HepG2 (cell line): ENCODE results near the gene TTBK1. TPM values are rescaled to one million over a fixed set of nuclear protein-coding genes. Genes with fewer than 3 reads are reported as not detected.

Source experiments
- AHR ChIP-seq: IDR thresholded peaks from 2 replicates; pipeline ENCODE4 v1.6.1; 2018; ENCODE audit warnings: missing genetic modification reagents, missing compliant biosample characterization
- CEBPB ChIP-seq: IDR thresholded peaks from 2 replicates; pipeline ENCODE4 v1.6.1; 2011; ENCODE audit warnings: low read depth, low read length, improper control_type of control experiment, borderline replicate concordance
- CREBL2 ChIP-seq: sonication (generic); formaldehyde crosslinking; IDR thresholded peaks from 2 replicates; pipeline ENCODE4 v1.8.1; 2023; ENCODE audit warnings: missing genetic modification reagents, mild to moderate bottlenecking, borderline replicate concordance
- EZH2 ChIP-seq: conservative IDR thresholded peaks from 2 replicates; pipeline ENCODE4 v1.6.1; 2012; ENCODE audit warnings: mild to moderate bottlenecking, low read depth, low read length, moderate library complexity
- GTF3A ChIP-seq: sonication (generic); formaldehyde crosslinking; conservative IDR thresholded peaks from 2 replicates; pipeline ENCODE4 v1.4.0; 2020; ENCODE audit warnings: mild to moderate bottlenecking, missing genetic modification reagents
- HMGA1 ChIP-seq: sonication (generic); formaldehyde crosslinking; conservative IDR thresholded peaks from 2 replicates; pipeline ENCODE4 v1.4.0; 2020; ENCODE audit warnings: missing genetic modification reagents
- JUN ChIP-seq: sonication (generic); formaldehyde crosslinking; IDR thresholded peaks from 2 replicates; pipeline ENCODE4 v1.4.0; 2020; ENCODE audit warnings: mild to moderate bottlenecking, missing genetic modification reagents
- KDM6A ChIP-seq: IDR thresholded peaks from 2 replicates; pipeline ENCODE4 v1.6.1; 2016; ENCODE audit warnings: low read depth
- MYNN ChIP-seq: sonication (generic); formaldehyde crosslinking; IDR thresholded peaks from 2 replicates; pipeline ENCODE4 v1.4.0; 2020; ENCODE audit warnings: mild to moderate bottlenecking, low read depth, missing genetic modification reagents
- NCOA2 ChIP-seq: sonication (generic); formaldehyde crosslinking; IDR thresholded peaks from 2 replicates; pipeline ENCODE4 v1.8.0; 2022; ENCODE audit warnings: inconsistent platforms
- REL ChIP-seq: sonication (generic); formaldehyde crosslinking; conservative IDR thresholded peaks from 2 replicates; pipeline ENCODE4 v1.8.0; 2022; ENCODE audit warnings: mild to moderate bottlenecking, missing genetic modification reagents, moderate library complexity
- SOX13 ChIP-seq, 3 experiments: fragments of 450-650 bp in 1 of 3; sonication (generic) in 1 of 3; formaldehyde crosslinking in 1 of 3; IDR thresholded peaks in 2 of 3; conservative IDR thresholded peaks in 1 of 3; 2 replicates each; pipeline versions ENCODE4 v1.5.0 to v1.6.1; 2016 to 2020; ENCODE audit warnings: antibody characterized with exemption in 1 of 3, mild to moderate bottlenecking in 1 of 3, missing compliant biosample characterization in 1 of 3, missing genetic modification reagents in 1 of 3, moderate library complexity in 1 of 3
- ZNF160 ChIP-seq: sonication (generic); formaldehyde crosslinking; IDR thresholded peaks from 2 replicates; pipeline ENCODE4 v1.8.0; 2022; ENCODE audit warnings: mild to moderate bottlenecking, inconsistent platforms, missing genetic modification reagents
- ZNF292 ChIP-seq: sonication (generic); formaldehyde crosslinking; IDR thresholded peaks from 2 replicates; pipeline ENCODE4 v1.8.1; 2022; ENCODE audit warnings: mild to moderate bottlenecking, low read depth, missing genetic modification reagents, borderline replicate concordance
- ZNF773 ChIP-seq: sonication (generic); formaldehyde crosslinking; IDR thresholded peaks from 2 replicates; pipeline ENCODE4 v1.4.0; 2020; ENCODE audit warnings: missing genetic modification reagents, borderline replicate concordance
- polyA plus RNA-seq, 8 experiments: library from polyadenylated mRNA; depleted of rRNA in 3 of 8; stranded (reverse) in 7 of 8; unstranded in 1 of 8; fragments of >200 nt; fragmentation: Illumina TruSeq in 4 of 8; extraction: Trizol in 4 of 8; gene quantifications; 2 replicates each; pipeline versions ENCODE4 v1.2.1 to v1.2.3, GENCODE V29; 2011 to 2016; ENCODE audit warnings: low read depth in 4 of 8, missing spikeins in 1 of 8, mixed read lengths in 1 of 8; ENCODE audit not compliant: insufficient read depth in 1 of 8
- total RNA-seq, 5 experiments: library from RNA; depleted of rRNA; stranded (reverse); fragments of >200 nt; fragmentation: Illumina TruSeq; extraction: Trizol; gene quantifications; 2 replicates each; pipeline ENCODE4 v1.2.3, GENCODE V29; 2016; ENCODE audit warnings: low read depth in 1 of 5
- TF ChIP-seq, protein P1 (sequence below): fragments of 450-650 bp; IDR thresholded peaks from 2 replicates; pipeline ENCODE4 v1.6.1; 2017; ENCODE audit warnings: mild to moderate bottlenecking
- TF ChIP-seq, protein P2 (sequence below): sonication (generic); formaldehyde crosslinking; IDR thresholded peaks from 2 replicates; pipeline ENCODE4 v1.9.0; 2022; ENCODE audit warnings: low read depth, missing genetic modification reagents
- TF ChIP-seq, protein P3 (sequence below): sonication (generic); formaldehyde crosslinking; IDR thresholded peaks from 2 replicates; pipeline ENCODE4 v1.4.0; 2020; ENCODE audit warnings: missing genetic modification reagents

Gene TTBK1
- total and polyA plus RNA-seq, 2 of the 13 experiments (the other 11 are each of a cell fraction or from before 2014, with no cell fraction given): 0.24 to 0.33 TPM

DNA sequence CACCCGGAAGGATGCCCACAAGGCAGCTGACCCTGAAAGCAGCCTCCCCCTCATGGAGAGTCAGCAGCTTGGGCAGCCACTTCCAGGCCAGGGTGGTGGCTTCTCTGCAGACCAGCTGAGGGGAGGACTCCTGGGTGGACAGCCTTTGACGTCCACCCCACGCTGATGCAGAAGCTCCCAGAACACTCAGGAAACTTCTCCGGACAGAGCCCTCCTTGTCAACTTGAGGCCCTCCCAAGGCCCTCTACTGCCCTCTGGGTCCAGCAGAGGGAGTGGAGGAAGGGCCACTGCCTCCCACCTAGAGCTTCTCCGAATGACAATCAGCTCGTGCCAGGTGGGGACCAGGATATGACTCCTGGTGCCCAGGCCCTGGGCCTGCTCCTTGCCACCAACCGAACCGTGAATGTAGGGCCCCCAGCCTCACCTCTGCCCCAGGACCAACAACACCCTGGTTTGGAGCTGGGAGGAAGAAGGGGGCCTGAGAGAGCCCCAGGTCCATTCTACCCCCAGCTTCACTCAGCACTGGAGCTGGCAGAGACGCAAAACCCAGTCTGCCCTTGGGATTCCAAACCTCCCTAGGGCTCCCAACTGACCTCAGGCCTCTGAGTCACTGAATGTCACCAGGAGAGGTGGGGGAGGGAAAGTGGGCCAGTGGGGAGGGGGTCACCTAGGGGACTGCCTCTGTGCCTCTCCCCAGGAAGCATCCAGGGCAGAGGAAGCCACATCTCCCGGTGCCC lies 43.9 kb downstream of the TTBK1 start (continued):
- TF ChIP-seq REL (no peak), CEBPB (no peak), MYNN (CRISPR knock-in tag) (no peak), EZH2 (no peak), ZNF773 (CRISPR knock-in tag) (no peak), KDM6A (CRISPR knock-in tag) (peak; percentile 48; the same call in 1 of the 2 replicates), HMGA1 (no peak), AHR (CRISPR knock-in tag) (no peak), CREBL2 (CRISPR knock-in tag) (peak; percentile 79; the same call in 1 of the 2 replicates), ZNF160 (CRISPR knock-in tag) (no peak), GTF3A (CRISPR knock-in tag) (no peak), NCOA2 (peak; percentile 21; the same call in 1 of the 2 replicates), ZNF292 (CRISPR knock-in tag) (no peak), JUN (peak; percentile 63; the same call in 1 of the 2 replicates), SOX13 (IDR thresholded peaks at IDR 0.05) (no peak), SOX13 (CRISPR knock-in tag; conservative IDR thresholded peaks at IDR 0.05 in 1 of 2, IDR thresholded peaks at IDR 0.05 in 1 of 2) (peak in 1 of 2 experiments; percentile 7; a peak in 1 of 4 replicates)
- TF ChIP-seq, protein P1, sequence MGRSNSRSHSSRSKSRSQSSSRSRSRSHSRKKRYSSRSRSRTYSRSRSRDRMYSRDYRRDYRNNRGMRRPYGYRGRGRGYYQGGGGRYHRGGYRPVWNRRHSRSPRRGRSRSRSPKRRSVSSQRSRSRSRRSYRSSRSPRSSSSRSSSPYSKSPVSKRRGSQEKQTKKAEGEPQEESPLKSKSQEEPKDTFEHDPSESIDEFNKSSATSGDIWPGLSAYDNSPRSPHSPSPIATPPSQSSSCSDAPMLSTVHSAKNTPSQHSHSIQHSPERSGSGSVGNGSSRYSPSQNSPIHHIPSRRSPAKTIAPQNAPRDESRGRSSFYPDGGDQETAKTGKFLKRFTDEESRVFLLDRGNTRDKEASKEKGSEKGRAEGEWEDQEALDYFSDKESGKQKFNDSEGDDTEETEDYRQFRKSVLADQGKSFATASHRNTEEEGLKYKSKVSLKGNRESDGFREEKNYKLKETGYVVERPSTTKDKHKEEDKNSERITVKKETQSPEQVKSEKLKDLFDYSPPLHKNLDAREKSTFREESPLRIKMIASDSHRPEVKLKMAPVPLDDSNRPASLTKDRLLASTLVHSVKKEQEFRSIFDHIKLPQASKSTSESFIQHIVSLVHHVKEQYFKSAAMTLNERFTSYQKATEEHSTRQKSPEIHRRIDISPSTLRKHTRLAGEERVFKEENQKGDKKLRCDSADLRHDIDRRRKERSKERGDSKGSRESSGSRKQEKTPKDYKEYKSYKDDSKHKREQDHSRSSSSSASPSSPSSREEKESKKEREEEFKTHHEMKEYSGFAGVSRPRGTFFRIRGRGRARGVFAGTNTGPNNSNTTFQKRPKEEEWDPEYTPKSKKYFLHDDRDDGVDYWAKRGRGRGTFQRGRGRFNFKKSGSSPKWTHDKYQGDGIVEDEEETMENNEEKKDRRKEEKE: no peak
- TF ChIP-seq, protein P2, sequence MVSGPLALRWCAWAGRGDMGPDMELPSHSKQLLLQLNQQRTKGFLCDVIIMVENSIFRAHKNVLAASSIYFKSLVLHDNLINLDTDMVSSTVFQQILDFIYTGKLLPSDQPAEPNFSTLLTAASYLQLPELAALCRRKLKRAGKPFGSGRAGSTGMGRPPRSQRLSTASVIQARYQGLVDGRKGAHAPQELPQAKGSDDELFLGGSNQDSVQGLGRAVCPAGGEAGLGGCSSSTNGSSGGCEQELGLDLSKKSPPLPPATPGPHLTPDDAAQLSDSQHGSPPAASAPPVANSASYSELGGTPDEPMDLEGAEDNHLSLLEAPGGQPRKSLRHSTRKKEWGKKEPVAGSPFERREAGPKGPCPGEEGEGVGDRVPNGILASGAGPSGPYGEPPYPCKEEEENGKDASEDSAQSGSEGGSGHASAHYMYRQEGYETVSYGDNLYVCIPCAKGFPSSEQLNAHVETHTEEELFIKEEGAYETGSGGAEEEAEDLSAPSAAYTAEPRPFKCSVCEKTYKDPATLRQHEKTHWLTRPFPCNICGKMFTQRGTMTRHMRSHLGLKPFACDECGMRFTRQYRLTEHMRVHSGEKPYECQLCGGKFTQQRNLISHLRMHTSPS (CRISPR knock-in tag): peak; percentile 38; the same call in 1 of the 2 replicates
- TF ChIP-seq, protein P3, sequence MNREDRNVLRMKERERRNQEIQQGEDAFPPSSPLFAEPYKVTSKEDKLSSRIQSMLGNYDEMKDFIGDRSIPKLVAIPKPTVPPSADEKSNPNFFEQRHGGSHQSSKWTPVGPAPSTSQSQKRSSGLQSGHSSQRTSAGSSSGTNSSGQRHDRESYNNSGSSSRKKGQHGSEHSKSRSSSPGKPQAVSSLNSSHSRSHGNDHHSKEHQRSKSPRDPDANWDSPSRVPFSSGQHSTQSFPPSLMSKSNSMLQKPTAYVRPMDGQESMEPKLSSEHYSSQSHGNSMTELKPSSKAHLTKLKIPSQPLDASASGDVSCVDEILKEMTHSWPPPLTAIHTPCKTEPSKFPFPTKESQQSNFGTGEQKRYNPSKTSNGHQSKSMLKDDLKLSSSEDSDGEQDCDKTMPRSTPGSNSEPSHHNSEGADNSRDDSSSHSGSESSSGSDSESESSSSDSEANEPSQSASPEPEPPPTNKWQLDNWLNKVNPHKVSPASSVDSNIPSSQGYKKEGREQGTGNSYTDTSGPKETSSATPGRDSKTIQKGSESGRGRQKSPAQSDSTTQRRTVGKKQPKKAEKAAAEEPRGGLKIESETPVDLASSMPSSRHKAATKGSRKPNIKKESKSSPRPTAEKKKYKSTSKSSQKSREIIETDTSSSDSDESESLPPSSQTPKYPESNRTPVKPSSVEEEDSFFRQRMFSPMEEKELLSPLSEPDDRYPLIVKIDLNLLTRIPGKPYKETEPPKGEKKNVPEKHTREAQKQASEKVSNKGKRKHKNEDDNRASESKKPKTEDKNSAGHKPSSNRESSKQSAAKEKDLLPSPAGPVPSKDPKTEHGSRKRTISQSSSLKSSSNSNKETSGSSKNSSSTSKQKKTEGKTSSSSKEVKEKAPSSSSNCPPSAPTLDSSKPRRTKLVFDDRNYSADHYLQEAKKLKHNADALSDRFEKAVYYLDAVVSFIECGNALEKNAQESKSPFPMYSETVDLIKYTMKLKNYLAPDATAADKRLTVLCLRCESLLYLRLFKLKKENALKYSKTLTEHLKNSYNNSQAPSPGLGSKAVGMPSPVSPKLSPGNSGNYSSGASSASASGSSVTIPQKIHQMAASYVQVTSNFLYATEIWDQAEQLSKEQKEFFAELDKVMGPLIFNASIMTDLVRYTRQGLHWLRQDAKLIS (CRISPR knock-in tag): no peak
